Measurements from ENCODE around the gene RPP30. TPM values are rescaled to one million over a fixed set of nuclear protein-coding genes. Genes with fewer than 3 reads are reported as not detected.

Gene RPP30
- total and polyA plus RNA-seq, 9 of the 15 experiments (the other 6 are each of a cell fraction or from before 2014, with no cell fraction given): 37.3 to 170 (median 69.1) TPM

DNA sequence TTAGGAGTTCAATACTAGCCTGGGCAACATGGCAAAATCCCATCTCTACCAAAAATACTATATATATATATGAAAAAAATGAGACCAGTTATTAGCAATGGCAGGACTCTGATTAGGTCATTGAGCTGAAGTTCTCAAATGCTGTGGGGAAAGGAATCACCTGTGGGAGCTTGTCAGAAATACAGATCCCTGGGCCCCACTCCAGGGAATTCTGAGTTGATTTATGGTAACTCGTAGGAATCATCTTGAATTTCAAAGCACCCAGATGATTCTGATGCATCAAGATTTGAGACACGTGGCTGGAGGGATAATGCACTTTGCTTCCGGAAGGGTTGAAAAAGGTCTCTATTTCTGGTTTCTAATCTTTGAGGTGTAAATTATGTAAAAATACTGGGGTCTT lies 50.1 kb downstream of the RPP30 start:
- H3K4me3 ChIP-seq: no peak overlapping the region
- POLR2A ChIA-PET: interaction anchor here (0.6 kb wide), 1 partner anchor 554 kb away, joined by 3 read pairs; no protein-coding TSS in a partner anchor
- H3K27ac ChIP-seq (ENCODE audit: extremely low read depth, low read depth, low read length): no peak overlapping the region
- H4K20me1 ChIP-seq (replicated peaks; ENCODE audit: control insufficient read depth, insufficient read depth, low read length): no peaks in the 10 kb centered on the region
- in situ Hi-C loops (cut with MboI) (loop anchor here (25.0 kb wide), 1 partner anchor 990 kb away; the partner anchor contains the start of genes BTAF1 and FGFBP3), intact Hi-C loops (cut with micrococcal nuclease) (no loop called here)
- no peaks in the 10 kb centered on the region; a peak in 1 of 5 replicates for H3K27me3 ChIP-seq (ENCODE audit: control insufficient read depth in 2 of 2, insufficient read depth in 2 of 2, low read length in 2 of 2)
- no peak for DNase-seq (ENCODE audit: extremely low read depth in 1 of 4, low spot score in 3 of 4)
- no peak for TF ChIP-seq MCM5 (IDR thresholded peaks at IDR 0.05; ENCODE audit: low read depth)
- TF ChIP-seq, protein P1, sequence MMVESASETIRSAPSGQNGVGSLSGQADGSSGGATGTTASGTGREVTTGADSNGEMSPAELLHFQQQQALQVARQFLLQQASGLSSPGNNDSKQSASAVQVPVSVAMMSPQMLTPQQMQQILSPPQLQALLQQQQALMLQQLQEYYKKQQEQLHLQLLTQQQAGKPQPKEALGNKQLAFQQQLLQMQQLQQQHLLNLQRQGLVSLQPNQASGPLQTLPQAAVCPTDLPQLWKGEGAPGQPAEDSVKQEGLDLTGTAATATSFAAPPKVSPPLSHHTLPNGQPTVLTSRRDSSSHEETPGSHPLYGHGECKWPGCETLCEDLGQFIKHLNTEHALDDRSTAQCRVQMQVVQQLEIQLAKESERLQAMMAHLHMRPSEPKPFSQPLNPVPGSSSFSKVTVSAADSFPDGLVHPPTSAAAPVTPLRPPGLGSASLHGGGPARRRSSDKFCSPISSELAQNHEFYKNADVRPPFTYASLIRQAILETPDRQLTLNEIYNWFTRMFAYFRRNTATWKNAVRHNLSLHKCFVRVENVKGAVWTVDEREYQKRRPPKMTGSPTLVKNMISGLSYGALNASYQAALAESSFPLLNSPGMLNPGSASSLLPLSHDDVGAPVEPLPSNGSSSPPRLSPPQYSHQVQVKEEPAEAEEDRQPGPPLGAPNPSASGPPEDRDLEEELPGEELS (CRISPR knock-in tag; IDR thresholded peaks at IDR 0.05; ENCODE audit: borderline replicate concordance): no peak
- no peak for TF ChIP-seq PHF20 (IDR thresholded peaks at IDR 0.05; ENCODE audit: partially characterized antibody)
- no peak for TF ChIP-seq BRF1 (IDR thresholded peaks at IDR 0.05; ENCODE audit: borderline replicate concordance, extremely low read depth, insufficient read length)
- TF ChIP-seq PHB2 (IDR thresholded peaks at IDR 0.05; ENCODE audit: low read depth): no peak
- ATAC-seq: no peak
- H3K9me3 ChIP-seq (replicated peaks; ENCODE audit: control insufficient read depth, insufficient read depth, low read depth, low read length): no peaks in the 10 kb centered on the region
- no peaks in the 10 kb centered on the region for H3K4me1 ChIP-seq (replicated peaks in 1 of 2; ENCODE audit: control insufficient read depth in 2 of 2, insufficient read depth in 2 of 2, low read length in 2 of 2)
- no TSS peak for BruUV-seq (replicated peaks)
- H2AFZ ChIP-seq (ENCODE audit: low read depth, low read length): no peak overlapping the region
- H3K9me1 ChIP-seq (ENCODE audit: control insufficient read depth, insufficient read depth, low read length): no peaks in the 10 kb centered on the region
- CTCF ChIA-PET (ENCODE audit: low intra/inter-chr PET ratio): no interaction called here
- FAIRE-seq: no peak
- 6% methylated on average over 2 of the region's 3 CpGs for WGBS (ENCODE audit: insufficient coverage, low coverage, missing lambda C conversion rate)
- no peaks in the 10 kb centered on the region for H3K36me3 ChIP-seq (ENCODE audit: control insufficient read depth, insufficient read depth, low read length)
- no peak overlapping the region for H3K4me2 ChIP-seq (ENCODE audit: insufficient read depth, low read length)
- H3K79me2 ChIP-seq (ENCODE audit: control insufficient read depth, insufficient read depth, low read length): no peaks in the 10 kb centered on the region
- no peak overlapping the region for H3K9ac ChIP-seq (ENCODE audit: insufficient read depth in 1 of 2, low read depth in 2 of 2, low read length in 2 of 2)

All from K562 (cell line).